OCI-LY3 (cell line): ENCODE data around the gene CADPS2.

Experiments used
- H2AFZ ChIP-seq: fragments of 200-600, 300-600 bp; shearing (Covaris generic); 2 replicates; pipeline ENCODE4 v1.6.0; 2014; ENCODE audit warnings: antibody characterized with exemption, low read depth, low read length
- H3K27ac ChIP-seq: fragments of 200-600, 300-600 bp; sonication (generic); 2 replicates; pipeline ENCODE4 v1.5.1; 2014; ENCODE audit warnings: mild to moderate bottlenecking, low read length, moderate library complexity, mixed read lengths
- H3K27me3 ChIP-seq: fragments of 200-600, 300-600 bp; sonication (generic); 2 replicates; pipeline ENCODE4 v1.6.1; 2014; ENCODE audit warnings: low read depth, low read length, mixed read lengths
- H3K36me3 ChIP-seq: fragments of 200-600, 300-600 bp; sonication (generic); replicated peaks from 2 replicates; pipeline ENCODE3; 2014; ENCODE audit warnings: low read depth, low read length, mixed read lengths
- H3K4me1 ChIP-seq: fragments of 300-600, 200-600 bp; sonication (generic); 2 replicates; pipeline ENCODE4 v1.6.1; 2014; ENCODE audit warnings: low read length, mixed read lengths
- H3K4me2 ChIP-seq: fragments of 200-600, 300-600 bp; sonication (generic); 2 replicates; pipeline ENCODE4 v1.6.1; 2014; ENCODE audit warnings: low read length, mixed read lengths
- H3K4me3 ChIP-seq: fragments of 300-600, 200-600 bp; sonication (generic); 2 replicates; pipeline ENCODE4 v1.5.1; 2014; ENCODE audit warnings: antibody characterized with exemption, mild to moderate bottlenecking, low read length, moderate library complexity
- H3K79me2 ChIP-seq: fragments of 300-600, 200-600 bp; shearing (Covaris generic); 2 replicates; pipeline ENCODE4 v1.6.1; 2014; ENCODE audit warnings: mild to moderate bottlenecking, low read length, mixed read lengths
- H3K9ac ChIP-seq: fragments of 300-600, 200-600 bp; shearing (Covaris generic); 2 replicates; pipeline ENCODE4 v1.6.0; 2014; ENCODE audit warnings: mild to moderate bottlenecking, low read length, moderate library complexity
- H3K9me3 ChIP-seq: fragments of 200-600, 300-600 bp; shearing (Covaris generic); 2 replicates; pipeline ENCODE4 v1.6.1; 2014; ENCODE audit warnings: low read length, mixed read lengths; ENCODE audit not compliant: insufficient read depth
- H4K20me1 ChIP-seq: fragments of 200-600, 300-600 bp; sonication (generic); 2 replicates; pipeline ENCODE4 v1.6.1; 2016; ENCODE audit warnings: low read length, mixed read lengths; ENCODE audit not compliant: insufficient read depth
- CTCF ChIP-seq: fragments of 200-600, 300-600 bp; sonication (generic); IDR thresholded peaks from 2 replicates; pipeline ENCODE4 v1.5.1; 2014; ENCODE audit warnings: antibody characterized with exemption, low read length, low read depth
- EZH2phosphoT487 ChIP-seq: fragments of 200-600 bp; shearing (Covaris generic); IDR thresholded peaks from 2 replicates; pipeline ENCODE4 v1.6.1; 2018; ENCODE audit warnings: antibody characterized with exemption, mixed run types, low read depth

The CADPS2 gene

GRCh38 chr7:122311050-122311700 lies 575.1 kb downstream of the CADPS2 start:
- Histone ChIP-seq H2AFZ (no peak overlapping the region), H3K9me3 (no peaks in the 10 kb centered on the region), H3K27ac (no peak overlapping the region), H3K27me3 (no peaks in the 10 kb centered on the region), H3K4me2 (no peak overlapping the region), H3K4me1 (no peaks in the 10 kb centered on the region), H3K36me3 (no peaks in the 10 kb centered on the region), H4K20me1 (no peaks in the 10 kb centered on the region), H3K9ac (no peak overlapping the region), H3K79me2 (no peaks in the 10 kb centered on the region), H3K4me3 (no peak overlapping the region)
- TF ChIP-seq EZH2phosphoT487 (no peak), CTCF (no peak)

- Histone ChIP-seq H3K36me3 (no peaks in the 10 kb centered on the region), H3K4me3 (no peak overlapping the region), H3K9me3 (no peaks in the 10 kb centered on the region), H3K4me2 (no peak overlapping the region), H3K4me1 (no peaks in the 10 kb centered on the region), H3K79me2 (no peaks in the 10 kb centered on the region), H3K9ac (no peak overlapping the region), H4K20me1 (no peaks in the 10 kb centered on the region), H3K27ac (no peak overlapping the region), H2AFZ (no peak overlapping the region), H3K27me3 (no peaks in the 10 kb centered on the region)
- TF ChIP-seq EZH2phosphoT487 (no peak), CTCF (no peak)
These were observed 575.9 kb downstream of the CADPS2 start for GRCh38 chr7:122310119-122311021.

- H3K4me1 ChIP-seq = no peaks in the 10 kb centered on the region
- no peaks in the 10 kb centered on the region for H3K79me2 ChIP-seq
- H3K9ac ChIP-seq = no peak overlapping the region
- TF ChIP-seq EZH2phosphoT487 (no peak), CTCF (no peak)
- H3K4me3 ChIP-seq = no peak overlapping the region
- H4K20me1 ChIP-seq = no peaks in the 10 kb centered on the region
- no peak overlapping the region for H3K27ac ChIP-seq
- H2AFZ ChIP-seq = no peak overlapping the region
- H3K27me3 ChIP-seq = no peaks in the 10 kb centered on the region
- H3K4me2 ChIP-seq = no peak overlapping the region
- no peaks in the 10 kb centered on the region for H3K36me3 ChIP-seq
- H3K9me3 ChIP-seq = no peaks in the 10 kb centered on the region
These were observed 576.8 kb downstream of the CADPS2 start for GRCh38 chr7:122309421-122309820.

- no peak for TF ChIP-seq EZH2phosphoT487
- no peak for TF ChIP-seq CTCF
- no peaks in the 10 kb centered on the region for H3K4me1 ChIP-seq
- H3K9ac ChIP-seq = no peak overlapping the region
- H3K4me2 ChIP-seq = no peak overlapping the region
- no peaks in the 10 kb centered on the region for H3K36me3 ChIP-seq
- H4K20me1 ChIP-seq = no peaks in the 10 kb centered on the region
- no peaks in the 10 kb centered on the region for H3K27me3 ChIP-seq
- H3K27ac ChIP-seq = no peak overlapping the region
- no peak overlapping the region for H3K4me3 ChIP-seq
- no peaks in the 10 kb centered on the region for H3K9me3 ChIP-seq
- H3K79me2 ChIP-seq = no peaks in the 10 kb centered on the region
- no peak overlapping the region for H2AFZ ChIP-seq
These were observed 579.0 kb downstream of the CADPS2 start for GRCh38 chr7:122307228-122307621.
